HCT116 (cell line): ENCODE data around the gene BRK1. TPM values are rescaled to one million over a fixed set of nuclear protein-coding genes. Genes with fewer than 3 reads are reported as not detected.
A peak's percentile ranks its signal among the peaks of the same experiment; 100 is the strongest.

ENCODE experiments used
- ATAC-seq: fragments of 200-7000 bp; cut with Tn5 transposase; 2 replicates; pipeline ENCODE4 v1.9.1; 2020; ENCODE audit warnings: mild to moderate bottlenecking, moderate library complexity
- BruUV-seq: library from RNA; stranded (reverse); fragments of 400-500 nt; replicated peaks from 2 replicates; lab custom pipeline; 2021; lab: Mats Ljungman, UMichigan
- CTCF ChIA-PET: fragments of 300-600 bp; sonication (Branson Sonifier 250); formaldehyde crosslinking; loops from one replicate; lab custom pipeline; 2021; ENCODE audit warnings: antibody characterized with exemption; lab: Charles Lee
- POLR2A ChIA-PET: fragments of 300-600, 350-600 bp; sonication (Branson Sonifier 250); formaldehyde crosslinking; loops from one replicate; lab custom pipeline; 2021; ENCODE audit warnings: antibody characterized with exemption; lab: Charles Lee
- RAD21 ChIA-PET, 2 experiments: fragments of 300-600 bp; sonication (Branson Sonifier 250); formaldehyde crosslinking; loops; one replicate each; lab custom pipeline; 2023; ENCODE audit warnings: low total read pairs in 2 of 2; ENCODE audit not compliant: uncharacterized antibody in 2 of 2, unreplicated experiment in 2 of 2, low non-redundant PET in 1 of 2; lab: Charles Lee
- DNase-seq: peaks from one replicate; pipeline ENCODE4 v3.0.0-alpha.2; 2010; ENCODE audit warnings: low read depth, low spot score
- H2AFZ ChIP-seq: fragments of 200-600 bp; shearing (Covaris generic), sonication (generic); 2 replicates; pipeline ENCODE4 v1.6.1; 2017; ENCODE audit warnings: low read depth, mixed run types, mixed read lengths, antibody characterized with exemption, low read length; ENCODE audit not compliant: poor library complexity, severe bottlenecking
- H3K27ac ChIP-seq: 2 replicates; pipeline ENCODE4 v1.5.1; 2012; ENCODE audit warnings: low read depth, low read length
- H3K27me3 ChIP-seq: fragments of 200-600 bp; sonication (generic); 2 replicates; pipeline ENCODE4 v1.6.1; 2016; ENCODE audit warnings: mixed run types, low read length, mixed read lengths; ENCODE audit not compliant: insufficient read depth
- H3K36me3 ChIP-seq, 2 experiments: fragments of 200-500 bp in 1 of 2; fragments of 200-600 bp in 1 of 2; sonication (Bioruptor generic) in 1 of 2; sonication (generic) in 1 of 2; 2 replicates each; pipeline versions ENCODE4 v1.5.1 to v1.6.1; 2014 to 2016; ENCODE audit warnings: low read length in 2 of 2, inconsistent platforms in 1 of 2, mixed read lengths in 1 of 2, mixed run types in 1 of 2; ENCODE audit not compliant: insufficient read depth in 2 of 2, control insufficient read depth in 1 of 2
- H3K4me1 ChIP-seq, 2 experiments: fragments of 200-600 bp in 1 of 2; sonication (generic) in 1 of 2; 2 replicates each; pipeline versions ENCODE4 v1.5.1 to v1.6.1; 2012 to 2017; ENCODE audit warnings: low read length in 2 of 2, inconsistent platforms in 1 of 2, mild to moderate bottlenecking in 1 of 2, mixed read lengths in 1 of 2, mixed run types in 1 of 2, moderate library complexity in 1 of 2; ENCODE audit not compliant: insufficient read depth in 2 of 2, control insufficient read depth in 1 of 2
- H3K4me2 ChIP-seq: fragments of 200-600 bp; sonication (generic); 2 replicates; pipeline ENCODE4 v1.6.1; 2017; ENCODE audit warnings: mixed run types, low read length, mixed read lengths
- H3K4me3 ChIP-seq, 2 experiments: fragments of 200-600 bp in 1 of 2; sonication (generic) in 1 of 2; replicated peaks in 1 of 2; 2 replicates each; pipeline ENCODE4 v1.5.1; 2011 to 2016; ENCODE audit warnings: low read length in 2 of 2, control low read depth in 1 of 2, low read depth in 1 of 2, mild to moderate bottlenecking in 1 of 2, mixed read lengths in 1 of 2, mixed run types in 1 of 2
- H3K79me2 ChIP-seq: fragments of 200-600 bp; sonication (generic); 2 replicates; pipeline ENCODE4 v1.6.1; 2017; ENCODE audit warnings: mild to moderate bottlenecking, mixed run types, low read length, moderate library complexity, mixed read lengths; ENCODE audit not compliant: insufficient read depth
- H3K9ac ChIP-seq: fragments of 200-600 bp; sonication (generic); 2 replicates; pipeline ENCODE4 v1.6.1; 2016; ENCODE audit warnings: low read length, mixed read lengths
- H3K9me2 ChIP-seq: fragments of 200-600 bp; sonication (generic), shearing (Covaris generic); 2 replicates; pipeline ENCODE4 v1.6.1; 2017; ENCODE audit warnings: mixed run types, mild to moderate bottlenecking, moderate library complexity; ENCODE audit not compliant: insufficient read depth
- H3K9me3 ChIP-seq, 2 experiments: fragments of 200-500 bp in 1 of 2; fragments of 200-600 bp in 1 of 2; sonication (Bioruptor generic) in 1 of 2; sonication (generic) in 1 of 2; 2 replicates each; pipeline ENCODE4 v1.6.1; 2014 to 2017; ENCODE audit warnings: low read length in 2 of 2, mixed read lengths in 2 of 2, inconsistent platforms in 1 of 2, low read depth in 1 of 2, mild to moderate bottlenecking in 1 of 2, mixed run types in 1 of 2, moderate library complexity in 1 of 2; ENCODE audit not compliant: control insufficient read depth in 1 of 2, insufficient read depth in 1 of 2
- H4K20me1 ChIP-seq: fragments of 200-600 bp; sonication (generic), shearing (Covaris generic); 2 replicates; pipeline ENCODE4 v1.6.1; 2017; ENCODE audit warnings: mixed run types, mild to moderate bottlenecking, moderate library complexity; ENCODE audit not compliant: insufficient read depth
- CBX3 ChIP-seq: IDR thresholded peaks from 2 replicates; pipeline ENCODE4 v1.6.1; 2012; ENCODE audit warnings: low read depth
- EGR1 ChIP-seq: IDR thresholded peaks from 2 replicates; pipeline ENCODE4 v1.6.1; 2012; ENCODE audit warnings: low read depth
- EZH2 ChIP-seq: fragments of 200-600 bp; sonication (generic); IDR thresholded peaks from 2 replicates; pipeline ENCODE4 v1.6.1; 2017; ENCODE audit warnings: antibody characterized with exemption, mixed run types
- EZH2phosphoT487 ChIP-seq: fragments of 200-600 bp; IDR thresholded peaks from 2 replicates; pipeline ENCODE4 v1.6.1; 2018; ENCODE audit warnings: antibody characterized with exemption, borderline replicate concordance
- POLR2AphosphoS5 ChIP-seq: IDR thresholded peaks from 2 replicates; pipeline ENCODE4 v1.6.1; 2011; ENCODE audit warnings: mild to moderate bottlenecking, low read depth, low read length, moderate library complexity
- RAD21 ChIP-seq: IDR thresholded peaks from 2 replicates; pipeline ENCODE4 v1.6.1; 2012; ENCODE audit warnings: low read depth, mild to moderate bottlenecking
- SRF ChIP-seq: IDR thresholded peaks from 2 replicates; pipeline ENCODE4 v1.6.1; 2012; ENCODE audit warnings: low read depth
- intact Hi-C: fragments of 100-400 bp; cut with micrococcal nuclease; formaldehyde crosslinking; loops from 2 replicates; pipeline ENCODE4 v1.10.0; 2022
- total RNA-seq: library from RNA; stranded (reverse); gene quantifications from one replicate; pipeline ENCODE4 v1.2.1, GENCODE V29; 2021; ENCODE audit not compliant: unreplicated experiment
- TF ChIP-seq, protein P1 (sequence below): IDR thresholded peaks from 2 replicates; pipeline ENCODE4 v1.6.1; 2011; ENCODE audit warnings: mild to moderate bottlenecking, low read length, moderate library complexity; ENCODE audit not compliant: insufficient replicate concordance; ENCODE audit errors: extremely low read depth

The BRK1 gene
- total RNA-seq, 1 experiment from 2014 or later = 93.4 TPM

DNA sequence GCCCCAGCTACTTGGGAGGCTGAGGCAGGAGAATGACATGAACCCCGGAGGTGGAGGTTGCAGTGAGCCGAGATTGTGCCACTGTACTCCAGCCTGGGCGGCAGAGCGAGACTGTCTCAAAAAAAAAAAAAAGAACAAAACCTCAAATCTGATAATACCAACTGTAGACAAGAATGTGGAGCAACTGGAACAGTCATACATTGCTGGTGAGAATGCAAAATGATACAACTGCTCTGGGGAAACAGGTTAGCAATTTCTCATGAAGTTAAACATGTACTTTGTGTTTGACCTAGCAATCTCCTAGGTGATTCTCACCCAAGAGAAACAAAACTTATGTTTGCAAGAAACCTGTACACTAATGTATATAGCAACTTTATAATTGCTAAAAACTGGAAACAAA lies 21.7 kb downstream of the BRK1 start:
- peaks cover 4% of the 10 kb centered on the region for H3K79me2 ChIP-seq
- H3K4me2 ChIP-seq = no peak overlapping the region
- no peak overlapping the region for H2AFZ ChIP-seq
- no TSS peak for BruUV-seq
- TF ChIP-seq EZH2 (no peak), POLR2AphosphoS5 (no peak), RAD21 (no peak), EGR1 (no peak), CBX3 (no peak), EZH2phosphoT487 (no peak), SRF (no peak)
- no peaks in the 10 kb centered on the region for H4K20me1 ChIP-seq
- POLR2A ChIA-PET = no interaction called here
- no peaks in the 10 kb centered on the region for H3K9me2 ChIP-seq
- H3K27me3 ChIP-seq = no peaks in the 10 kb centered on the region
- H3K9ac ChIP-seq = no peak overlapping the region
- H3K36me3 ChIP-seq = no peaks in the 10 kb centered on the region
- H3K4me3 ChIP-seq = no peak overlapping the region
- RAD21 ChIA-PET = no interaction called here
- DNase-seq = no peak
- ATAC-seq = no peak
- CTCF ChIA-PET = no interaction called here
- H3K4me1 ChIP-seq = peaks cover 4 to 7% of the 10 kb centered on the region in 2 experiments; a peak in 3 of 4 replicates
- intact Hi-C loops = no loop called here
- H3K27ac ChIP-seq = no peak overlapping the region
- no peaks in the 10 kb centered on the region for H3K9me3 ChIP-seq

DNA sequence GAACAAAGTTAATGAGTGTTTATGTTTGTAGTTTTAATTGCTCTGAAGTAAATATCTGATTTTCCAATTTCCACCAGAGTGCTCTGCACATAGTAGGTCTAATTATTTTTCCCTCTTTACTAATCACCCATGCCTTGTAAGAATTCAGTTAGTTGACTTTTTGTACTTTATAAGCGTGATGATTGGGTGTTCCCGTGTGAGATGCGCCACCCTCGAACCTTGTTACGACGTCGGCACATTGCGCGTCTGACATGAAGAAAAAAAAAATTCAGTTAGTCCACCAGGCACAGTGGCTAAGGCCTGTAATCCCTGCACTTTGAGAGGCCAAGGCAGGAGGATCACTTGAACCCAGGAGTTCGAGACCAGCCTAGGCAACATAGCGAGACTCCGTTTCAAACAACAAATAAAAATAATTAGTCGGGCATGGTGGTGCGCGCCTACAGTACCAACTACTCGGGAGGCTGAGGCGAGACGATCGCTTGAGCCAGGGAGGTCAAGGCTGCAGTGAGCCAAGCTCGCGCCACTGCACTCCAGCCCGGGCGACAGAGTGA lies 25.6 kb downstream of the BRK1 start:
- Histone ChIP-seq H3K9me2 (no peaks in the 10 kb centered on the region), H3K27me3 (no peaks in the 10 kb centered on the region), H3K4me3 (peak overlapping the region; percentile 92 to 99), H3K79me2 (peaks cover 42% of the 10 kb centered on the region), H3K4me2 (peak overlapping the region; percentile 99), H3K36me3 (peaks cover 0 to 10% of the 10 kb centered on the region in 2 experiments; a peak in 1 of 4 replicates), H3K27ac (peak overlapping the region; percentile 91), H3K9me3 (no peaks in the 10 kb centered on the region), H3K9ac (peak overlapping the region; percentile 92; the same call in 1 of the 2 replicates), H4K20me1 (no peaks in the 10 kb centered on the region), H2AFZ (peak overlapping the region; percentile 76), H3K4me1 (peaks cover 4 to 22% of the 10 kb centered on the region in 2 experiments; a peak in 3 of 4 replicates)
- ChIA-PET CTCF (no interaction called here), RAD21 (interaction anchor here in 1 of 2 experiments (0.7 kb wide), 1 partner anchor 27 kb away, joined by 4 read pairs; no protein-coding TSS in a partner anchor), POLR2A (interaction anchor here (0.8 to 0.9 kb wide), 4 partner anchors 11 to 65 kb away, joined by 3 to 6 read pairs (median 4); no protein-coding TSS in a partner anchor)
- TF ChIP-seq, protein P1, sequence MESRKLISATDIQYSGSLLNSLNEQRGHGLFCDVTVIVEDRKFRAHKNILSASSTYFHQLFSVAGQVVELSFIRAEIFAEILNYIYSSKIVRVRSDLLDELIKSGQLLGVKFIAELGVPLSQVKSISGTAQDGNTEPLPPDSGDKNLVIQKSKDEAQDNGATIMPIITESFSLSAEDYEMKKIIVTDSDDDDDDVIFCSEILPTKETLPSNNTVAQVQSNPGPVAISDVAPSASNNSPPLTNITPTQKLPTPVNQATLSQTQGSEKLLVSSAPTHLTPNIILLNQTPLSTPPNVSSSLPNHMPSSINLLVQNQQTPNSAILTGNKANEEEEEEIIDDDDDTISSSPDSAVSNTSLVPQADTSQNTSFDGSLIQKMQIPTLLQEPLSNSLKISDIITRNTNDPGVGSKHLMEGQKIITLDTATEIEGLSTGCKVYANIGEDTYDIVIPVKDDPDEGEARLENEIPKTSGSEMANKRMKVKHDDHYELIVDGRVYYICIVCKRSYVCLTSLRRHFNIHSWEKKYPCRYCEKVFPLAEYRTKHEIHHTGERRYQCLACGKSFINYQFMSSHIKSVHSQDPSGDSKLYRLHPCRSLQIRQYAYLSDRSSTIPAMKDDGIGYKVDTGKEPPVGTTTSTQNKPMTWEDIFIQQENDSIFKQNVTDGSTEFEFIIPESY = no peak
- DNase-seq (no peak), ATAC-seq (peak; percentile 5)
- no TSS peak for BruUV-seq
- intact Hi-C loops = no loop called here
